ENCODE data around the gene NCOR2.
"Not testable (repeated sequence)": the region's sequence is repeated elsewhere in the genome, so short reads cannot be mapped to it uniquely, and the experiment has no call there.

NCOR2 gene

DNA sequence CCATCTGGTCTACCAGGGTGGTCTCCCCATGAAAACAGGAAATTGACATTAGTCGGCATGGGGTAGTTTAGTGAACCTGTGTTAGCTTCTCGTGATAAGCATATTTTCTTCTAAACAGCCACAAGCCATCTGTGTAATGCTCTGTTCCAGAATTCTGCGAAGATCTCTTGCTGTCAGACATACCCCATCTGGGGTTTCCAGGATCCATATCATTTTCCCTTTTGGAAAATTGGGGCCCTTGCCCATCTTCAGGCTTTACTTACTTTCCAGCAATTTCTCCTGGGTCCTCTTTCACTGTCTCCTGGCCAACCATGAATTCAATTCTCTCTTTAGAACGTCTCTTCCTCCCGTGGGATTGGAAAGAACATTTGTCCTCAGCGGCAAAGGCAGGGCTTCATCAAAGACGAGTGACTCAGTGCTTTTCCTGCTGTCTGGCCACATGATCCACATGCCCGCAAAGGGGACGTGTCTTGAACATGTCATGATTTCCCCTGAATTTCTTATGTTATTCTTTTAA, 21.4 kb upstream of the NCOR2 start:
- Histone ChIP-seq H3K9ac (ENCODE audit: insufficient read length, low read depth) (no peak overlapping the region), H3K4me1 (ENCODE audit: insufficient read depth, insufficient read length) (no peaks in the 10 kb centered on the region), H3K27me3 (ENCODE audit: insufficient read depth, insufficient read length) (peaks cover 4% of the 10 kb centered on the region), H3K4me3 (ENCODE audit: insufficient read length, low read depth) (no peak overlapping the region), H3K9me3 (ENCODE audit: insufficient read depth, low read length) (peaks cover 15% of the 10 kb centered on the region), H3K36me3 (ENCODE audit: insufficient read depth, insufficient read length, low read length) (no peaks in the 10 kb centered on the region)
- no peak for TF ChIP-seq ZNF274 (IDR thresholded peaks at IDR 0.05; ENCODE audit: low read depth, low read length)
- no peak for TF ChIP-seq YY1 (IDR thresholded peaks at IDR 0.05; ENCODE audit: insufficient read depth, insufficient read length)
- no peak for TF ChIP-seq SUZ12 (IDR thresholded peaks at IDR 0.05; ENCODE audit: extremely low read depth, insufficient read depth, insufficient read length)
- no peak for DNase-seq (ENCODE audit: low read depth, low spot score)

- Histone ChIP-seq H3K9ac (ENCODE audit: insufficient read length, low read depth) (no peak overlapping the region), H3K4me3 (ENCODE audit: insufficient read length, low read depth) (no peak overlapping the region), H3K4me1 (ENCODE audit: insufficient read depth, insufficient read length) (no peaks in the 10 kb centered on the region), H3K36me3 (ENCODE audit: insufficient read depth, insufficient read length, low read length) (no peaks in the 10 kb centered on the region), H3K9me3 (ENCODE audit: insufficient read depth, low read length) (peaks cover 13% of the 10 kb centered on the region), H3K27me3 (ENCODE audit: insufficient read depth, insufficient read length) (peaks cover 4% of the 10 kb centered on the region)
- TF ChIP-seq SUZ12 (IDR thresholded peaks at IDR 0.05; ENCODE audit: extremely low read depth, insufficient read depth, insufficient read length) (no peak), ZNF274 (IDR thresholded peaks at IDR 0.05; ENCODE audit: low read depth, low read length) (no peak), YY1 (IDR thresholded peaks at IDR 0.05; ENCODE audit: insufficient read depth, insufficient read length) (no peak)
- DNase-seq (ENCODE audit: low read depth, low spot score): no peak
Observed at GRCh38 chr12:124588018-124588634, 20.7 kb upstream of the NCOR2 start.

GRCh38 chr12:124586756-124587155, 19.3 kb upstream of the NCOR2 start:
- Histone ChIP-seq H3K4me3 (ENCODE audit: insufficient read length, low read depth) (no peak overlapping the region), H3K36me3 (ENCODE audit: insufficient read depth, insufficient read length, low read length) (no peaks in the 10 kb centered on the region), H3K27me3 (ENCODE audit: insufficient read depth, insufficient read length) (peaks cover 4% of the 10 kb centered on the region), H3K9ac (ENCODE audit: insufficient read length, low read depth) (no peak overlapping the region), H3K4me1 (ENCODE audit: insufficient read depth, insufficient read length) (peaks cover 6% of the 10 kb centered on the region), H3K9me3 (ENCODE audit: insufficient read depth, low read length) (peaks cover 13% of the 10 kb centered on the region)
- TF ChIP-seq YY1 (IDR thresholded peaks at IDR 0.05; ENCODE audit: insufficient read depth, insufficient read length): no peak
- no peak for DNase-seq (ENCODE audit: low read depth, low spot score)

DNA sequence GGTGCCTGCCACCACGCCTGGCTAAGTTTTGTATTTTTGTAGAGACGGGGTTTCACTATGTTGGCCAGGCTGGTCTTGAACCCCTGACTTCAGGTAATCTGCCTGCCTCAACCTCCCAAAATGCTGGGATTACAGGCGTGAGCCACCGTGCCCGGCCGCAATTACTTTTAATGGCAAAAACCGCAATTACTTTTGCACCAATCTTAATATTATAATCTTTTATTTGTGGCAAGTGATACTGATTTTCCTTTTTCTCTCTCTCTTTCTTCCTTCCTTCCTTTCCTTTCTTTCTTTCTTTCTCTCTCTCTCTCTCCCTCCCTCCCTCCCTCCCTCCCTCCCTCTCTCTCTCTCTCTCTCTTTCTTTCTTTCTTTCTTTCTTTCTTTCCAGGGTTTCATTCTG, 17.1 kb upstream of the NCOR2 start:
- 0 out of 2 replicates have a peak, but pooled peaks cover 15% of the 10 kb centered on the region for H3K9me3 ChIP-seq (ENCODE audit: insufficient read depth, low read length)
- not testable (repeated sequence) for H3K4me3 ChIP-seq (ENCODE audit: insufficient read length, low read depth); H3K36me3 ChIP-seq (ENCODE audit: insufficient read depth, insufficient read length, low read length); H3K27me3 ChIP-seq (ENCODE audit: insufficient read depth, insufficient read length); DNase-seq (ENCODE audit: low read depth, low spot score); H3K9ac ChIP-seq (ENCODE audit: insufficient read length, low read depth); H3K4me1 ChIP-seq (ENCODE audit: insufficient read depth, insufficient read length)

DNA sequence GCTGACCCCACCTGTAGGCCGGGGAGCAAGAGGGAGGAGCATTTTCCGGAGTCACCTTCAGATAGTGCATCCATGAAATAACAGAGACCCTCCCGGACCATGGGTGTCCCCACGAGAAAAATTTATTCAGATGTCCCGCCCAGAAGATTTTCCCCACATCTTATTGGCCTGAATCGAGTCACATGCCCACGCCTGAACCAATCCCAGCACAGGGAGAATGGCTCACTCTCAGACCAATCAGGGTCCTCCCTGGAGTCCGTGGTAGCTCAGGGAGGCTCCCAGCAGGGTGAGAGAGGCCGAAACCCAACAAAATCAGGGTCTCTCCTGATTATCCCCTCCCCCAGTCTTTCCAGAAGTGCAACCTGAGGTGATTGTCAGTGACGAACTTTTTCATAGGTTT, 16.4 kb upstream of the NCOR2 start:
- peaks cover 4% of the 10 kb centered on the region for H3K27me3 ChIP-seq (ENCODE audit: insufficient read depth, insufficient read length)
- H3K4me3 ChIP-seq (ENCODE audit: insufficient read length, low read depth): no peak overlapping the region
- peaks cover 6% of the 10 kb centered on the region for H3K4me1 ChIP-seq (ENCODE audit: insufficient read depth, insufficient read length)
- no peaks in the 10 kb centered on the region for H3K36me3 ChIP-seq (ENCODE audit: insufficient read depth, insufficient read length, low read length)
- TF ChIP-seq ZNF274 (IDR thresholded peaks at IDR 0.05; ENCODE audit: low read depth, low read length): no peak
- no peak for TF ChIP-seq YY1 (IDR thresholded peaks at IDR 0.05; ENCODE audit: insufficient read depth, insufficient read length)
- no peak for TF ChIP-seq SUZ12 (IDR thresholded peaks at IDR 0.05; ENCODE audit: extremely low read depth, insufficient read depth, insufficient read length)
- H3K9ac ChIP-seq (ENCODE audit: insufficient read length, low read depth): no peak overlapping the region
- H3K9me3 ChIP-seq (ENCODE audit: insufficient read depth, low read length): 0 out of 2 replicates have a peak, but pooled peaks cover 15% of the 10 kb centered on the region
- no peak for DNase-seq (ENCODE audit: low read depth, low spot score)

DNA sequence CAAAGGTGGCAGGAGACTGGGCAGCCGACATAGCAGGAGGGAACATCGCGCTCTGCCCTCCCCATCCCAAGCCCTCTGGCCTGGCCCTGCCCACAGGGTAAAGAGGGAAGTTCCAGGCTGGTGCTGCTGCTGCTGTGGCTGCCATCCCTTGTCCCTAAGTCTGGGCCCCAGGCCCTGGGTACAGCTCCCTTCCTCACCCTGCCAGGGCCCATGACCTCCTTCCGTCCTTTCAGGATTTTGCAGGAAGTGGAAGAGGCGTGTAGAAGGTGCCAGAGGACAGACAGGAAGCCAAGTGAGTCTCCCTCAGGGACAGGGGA, 14.7 kb upstream of the NCOR2 start:
- Histone ChIP-seq H3K4me1 (ENCODE audit: insufficient read depth, insufficient read length) (peaks cover 11% of the 10 kb centered on the region), H3K9me3 (ENCODE audit: insufficient read depth, low read length) (peaks cover 19% of the 10 kb centered on the region; the same call in 1 of the 2 replicates), H3K36me3 (ENCODE audit: insufficient read depth, insufficient read length, low read length) (no peaks in the 10 kb centered on the region), H3K9ac (ENCODE audit: insufficient read length, low read depth) (no peak overlapping the region), H3K27me3 (ENCODE audit: insufficient read depth, insufficient read length) (peaks cover 4% of the 10 kb centered on the region), H3K4me3 (ENCODE audit: insufficient read length, low read depth) (no peak overlapping the region)
- DNase-seq (ENCODE audit: low read depth, low spot score): no peak
- TF ChIP-seq ZNF274 (IDR thresholded peaks at IDR 0.05; ENCODE audit: low read depth, low read length) (no peak), YY1 (IDR thresholded peaks at IDR 0.05; ENCODE audit: insufficient read depth, insufficient read length) (no peak), SUZ12 (IDR thresholded peaks at IDR 0.05; ENCODE audit: extremely low read depth, insufficient read depth, insufficient read length) (no peak)

- peaks cover 11% of the 10 kb centered on the region for H3K4me1 ChIP-seq (ENCODE audit: insufficient read depth, insufficient read length)
- DNase-seq (ENCODE audit: low read depth, low spot score): no peak
- TF ChIP-seq YY1 (IDR thresholded peaks at IDR 0.05; ENCODE audit: insufficient read depth, insufficient read length): no peak
- TF ChIP-seq ZNF274 (IDR thresholded peaks at IDR 0.05; ENCODE audit: low read depth, low read length): no peak
- no peak for TF ChIP-seq SUZ12 (IDR thresholded peaks at IDR 0.05; ENCODE audit: extremely low read depth, insufficient read depth, insufficient read length)
Observed at GRCh38 chr12:124581307-124582107, 14.1 kb upstream of the NCOR2 start.

More at GRCh38 chr12:124581307-124582107, 14.1 kb upstream of the NCOR2 start:
- peaks cover 25% of the 10 kb centered on the region; the same call in 1 of the 2 replicates for H3K9me3 ChIP-seq (ENCODE audit: insufficient read depth, low read length)
- H3K27me3 ChIP-seq (ENCODE audit: insufficient read depth, insufficient read length): no peaks in the 10 kb centered on the region
- no peaks in the 10 kb centered on the region for H3K36me3 ChIP-seq (ENCODE audit: insufficient read depth, insufficient read length, low read length)
- H3K4me3 ChIP-seq (ENCODE audit: insufficient read length, low read depth): no peak overlapping the region
- no peak overlapping the region for H3K9ac ChIP-seq (ENCODE audit: insufficient read length, low read depth)
